Mucosa of stomach (tissue), 1 donor: Measurements from ENCODE around the gene PDCD1LG2.

Experiments
- H3K27me3 ChIP-seq: one replicate; pipeline ENCODE4 v1.7.0; 2013; ENCODE audit warnings: mild to moderate bottlenecking, low read length; ENCODE audit not compliant: control insufficient read depth, insufficient read depth
- H3K36me3 ChIP-seq: one replicate; pipeline ENCODE4 v1.7.0; 2013; ENCODE audit warnings: low read length; ENCODE audit not compliant: control insufficient read depth, insufficient read depth
- H3K4me1 ChIP-seq: one replicate; pipeline ENCODE4 v1.7.0; 2013; ENCODE audit warnings: mild to moderate bottlenecking, low read length; ENCODE audit not compliant: control insufficient read depth, insufficient read depth
- H3K4me3 ChIP-seq: one replicate; pipeline ENCODE4 v1.7.0; 2013; ENCODE audit warnings: low read length
- H3K9ac ChIP-seq: one replicate; pipeline ENCODE4 v1.7.0; 2013; ENCODE audit warnings: mild to moderate bottlenecking, low read length, moderate library complexity
- H3K9me3 ChIP-seq: one replicate; pipeline ENCODE4 v1.7.0; 2013; ENCODE audit warnings: mild to moderate bottlenecking, low read length, moderate library complexity; ENCODE audit not compliant: control insufficient read depth
- donor health status: Pancreatic carcinoma.

Gene PDCD1LG2

DNA sequence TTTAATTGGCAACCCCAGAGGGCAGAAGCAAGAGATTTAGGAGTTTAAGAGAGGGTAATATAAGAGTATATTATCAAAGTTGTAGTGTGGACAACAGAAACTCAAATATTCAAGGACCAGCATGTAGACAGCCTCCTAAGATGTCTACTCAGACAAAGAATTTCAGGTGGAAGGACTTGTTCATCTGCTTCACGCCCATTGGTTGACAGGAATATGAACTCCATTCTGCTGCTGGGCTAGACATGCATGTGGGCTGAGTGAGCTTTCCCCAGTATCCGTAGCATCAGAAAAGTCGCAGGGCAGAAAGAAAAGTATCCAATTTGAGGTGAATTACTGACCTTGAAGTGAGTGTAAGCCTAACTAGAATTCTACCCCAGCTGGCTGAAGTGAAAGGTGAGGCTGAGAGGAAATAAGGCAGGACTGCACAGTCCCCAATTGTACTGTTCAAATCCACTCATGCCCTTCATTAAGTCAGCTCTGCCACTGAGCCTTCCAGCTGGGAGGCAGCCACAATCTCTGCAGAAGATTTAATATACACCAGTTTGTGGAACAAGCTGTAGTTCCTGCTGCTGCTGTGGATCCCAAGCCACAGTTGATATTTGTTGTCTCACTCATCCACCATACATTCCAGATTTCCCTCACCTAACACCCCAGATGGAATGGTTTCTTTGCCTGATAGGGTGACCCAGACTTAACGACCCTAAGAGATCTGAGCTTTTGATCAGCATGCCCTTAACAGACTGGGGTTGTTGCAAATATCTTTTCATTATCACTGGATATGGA lies 41.2 kb downstream of the PDCD1LG2 start:
- Histone ChIP-seq H3K9ac (no peak overlapping the region), H3K4me1 (no peaks in the 10 kb centered on the region), H3K27me3 (no peaks in the 10 kb centered on the region), H3K4me3 (no peak overlapping the region), H3K36me3 (no peaks in the 10 kb centered on the region), H3K9me3 (no peaks in the 10 kb centered on the region)

DNA sequence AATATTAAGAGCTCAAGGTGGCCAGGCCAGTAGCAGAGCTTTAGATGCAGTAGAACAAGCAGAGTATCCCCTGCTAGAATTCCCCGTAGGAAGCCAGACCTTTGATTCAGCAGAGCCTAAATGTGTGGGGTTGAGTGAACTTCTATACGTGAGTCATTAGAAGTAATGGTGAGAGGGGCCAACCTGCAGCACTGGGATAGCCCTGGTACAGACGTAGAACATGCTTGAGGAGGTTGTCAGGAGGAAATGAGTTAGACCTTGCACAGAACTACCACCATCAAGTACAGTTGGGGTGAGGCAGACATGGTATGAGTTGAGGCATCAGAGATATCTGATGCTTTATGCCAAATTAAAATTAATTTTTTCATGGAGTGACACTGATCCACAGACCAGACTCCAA lies 42.0 kb downstream of the PDCD1LG2 start:
- H3K4me3 ChIP-seq = no peak overlapping the region
- no peaks in the 10 kb centered on the region for H3K27me3 ChIP-seq
- H3K36me3 ChIP-seq = no peaks in the 10 kb centered on the region
- peaks cover under 1% of the 10 kb centered on the region for H3K4me1 ChIP-seq
- no peak overlapping the region for H3K9ac ChIP-seq
- H3K9me3 ChIP-seq = no peaks in the 10 kb centered on the region

- Histone ChIP-seq H3K9me3 (no peaks in the 10 kb centered on the region), H3K9ac (no peak overlapping the region), H3K4me1 (peaks cover 4% of the 10 kb centered on the region), H3K4me3 (no peak overlapping the region), H3K36me3 (no peaks in the 10 kb centered on the region), H3K27me3 (no peaks in the 10 kb centered on the region)
These were observed 42.9 kb downstream of the PDCD1LG2 start for GRCh38 chr9:5553211-5553610.

DNA sequence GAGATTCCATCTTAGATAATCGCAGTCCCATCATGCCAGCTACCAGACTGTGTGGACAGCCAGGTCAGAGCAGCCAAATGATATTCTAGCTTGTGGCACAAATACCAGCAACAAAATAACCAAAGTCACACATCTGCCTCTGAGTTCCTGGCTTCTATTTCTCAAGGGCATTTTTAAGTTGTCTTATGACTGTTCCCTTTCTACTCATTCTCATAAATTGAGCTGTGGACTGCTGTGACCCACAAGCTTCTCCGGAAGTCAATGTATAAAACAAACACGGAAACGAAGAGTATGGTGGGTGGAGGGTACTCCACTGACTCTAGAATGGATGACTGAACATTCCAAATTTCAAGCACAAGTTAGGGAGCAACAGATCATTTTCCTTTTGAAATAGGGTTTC lies 43.9 kb downstream of the PDCD1LG2 start:
- Histone ChIP-seq H3K4me3 (no peak overlapping the region), H3K36me3 (no peaks in the 10 kb centered on the region), H3K9me3 (no peaks in the 10 kb centered on the region), H3K4me1 (peaks cover 4% of the 10 kb centered on the region), H3K9ac (no peak overlapping the region), H3K27me3 (no peaks in the 10 kb centered on the region)

GRCh38 chr9:5556101-5556705 lies 45.9 kb downstream of the PDCD1LG2 start:
- peaks cover 4% of the 10 kb centered on the region for H3K4me1 ChIP-seq
- no peaks in the 10 kb centered on the region for H3K27me3 ChIP-seq
- H3K36me3 ChIP-seq = no peaks in the 10 kb centered on the region
- H3K4me3 ChIP-seq = no peak overlapping the region
- no peak overlapping the region for H3K9ac ChIP-seq
- H3K9me3 ChIP-seq = no peaks in the 10 kb centered on the region

GRCh38 chr9:5557606-5558587 lies 47.6 kb downstream of the PDCD1LG2 start:
- no peaks in the 10 kb centered on the region for H3K9me3 ChIP-seq
- peaks cover 4% of the 10 kb centered on the region for H3K4me1 ChIP-seq
- H3K9ac ChIP-seq = no peak overlapping the region
- H3K36me3 ChIP-seq = no peaks in the 10 kb centered on the region
- H3K27me3 ChIP-seq = no peaks in the 10 kb centered on the region
- H3K4me3 ChIP-seq = no peak overlapping the region

DNA sequence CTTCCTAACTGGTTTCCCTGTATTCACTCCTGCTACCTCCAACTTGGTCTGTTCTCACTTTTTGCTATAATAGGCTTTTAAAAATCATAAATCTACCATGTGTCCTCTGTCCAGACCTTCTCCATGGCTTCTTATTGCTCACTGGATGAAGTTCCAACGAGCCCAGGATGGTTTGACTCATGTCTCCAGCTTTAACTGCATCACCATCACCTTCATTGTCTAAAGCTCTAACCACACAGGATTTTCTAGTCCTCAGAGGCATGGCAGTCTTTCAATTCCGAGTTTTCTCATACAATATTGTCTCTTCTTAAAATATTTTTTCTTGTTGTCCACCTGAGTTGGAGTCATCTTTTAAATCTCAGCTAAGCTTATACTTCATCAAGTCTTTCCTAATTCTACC lies 49.3 kb downstream of the PDCD1LG2 start:
- H3K27me3 ChIP-seq = no peaks in the 10 kb centered on the region
- no peaks in the 10 kb centered on the region for H3K36me3 ChIP-seq
- peaks cover 4% of the 10 kb centered on the region for H3K4me1 ChIP-seq
- H3K9ac ChIP-seq = no peak overlapping the region
- H3K4me3 ChIP-seq = no peak overlapping the region
- H3K9me3 ChIP-seq = no peaks in the 10 kb centered on the region

DNA sequence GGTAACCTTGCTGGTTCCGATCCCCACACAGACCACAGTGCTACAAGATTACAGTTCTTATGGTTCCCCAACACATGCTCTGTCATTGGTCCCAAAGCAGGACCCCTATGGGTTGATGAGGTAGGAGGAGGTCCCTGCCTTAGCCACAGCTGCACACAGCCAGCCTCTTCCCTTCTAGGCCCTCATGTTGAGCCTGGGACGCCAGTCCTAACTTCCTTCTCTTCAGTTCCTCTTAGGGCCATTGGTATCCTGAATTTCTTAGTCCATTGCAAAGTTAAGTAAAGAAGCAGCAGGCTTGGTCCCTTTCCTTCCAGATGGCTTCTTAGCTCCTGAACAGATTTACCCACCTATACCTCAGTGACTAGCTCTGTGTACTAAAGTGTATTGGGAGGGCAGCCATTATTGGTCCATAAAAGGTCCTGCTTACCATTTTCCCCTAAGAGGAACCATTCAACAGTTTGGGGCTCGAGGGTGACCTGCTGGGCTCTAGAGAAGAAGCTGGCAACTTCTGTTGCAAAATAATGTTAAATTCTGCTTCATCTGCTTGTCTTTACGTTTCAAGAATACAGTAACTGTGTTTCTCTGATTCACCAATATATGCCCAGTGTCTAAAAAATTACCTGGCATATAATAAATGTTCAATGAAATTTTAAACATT lies 50.2 kb downstream of the PDCD1LG2 start:
- Histone ChIP-seq H3K27me3 (no peaks in the 10 kb centered on the region), H3K4me3 (no peak overlapping the region), H3K4me1 (peaks cover 4% of the 10 kb centered on the region), H3K9ac (no peak overlapping the region), H3K36me3 (no peaks in the 10 kb centered on the region), H3K9me3 (no peaks in the 10 kb centered on the region)

GRCh38 chr9:5561828-5562488 lies 51.6 kb downstream of the PDCD1LG2 start:
- Histone ChIP-seq H3K9ac (no peak overlapping the region), H3K36me3 (no peaks in the 10 kb centered on the region), H3K4me3 (no peak overlapping the region), H3K4me1 (peaks cover 4% of the 10 kb centered on the region), H3K9me3 (no peaks in the 10 kb centered on the region), H3K27me3 (no peaks in the 10 kb centered on the region)

DNA sequence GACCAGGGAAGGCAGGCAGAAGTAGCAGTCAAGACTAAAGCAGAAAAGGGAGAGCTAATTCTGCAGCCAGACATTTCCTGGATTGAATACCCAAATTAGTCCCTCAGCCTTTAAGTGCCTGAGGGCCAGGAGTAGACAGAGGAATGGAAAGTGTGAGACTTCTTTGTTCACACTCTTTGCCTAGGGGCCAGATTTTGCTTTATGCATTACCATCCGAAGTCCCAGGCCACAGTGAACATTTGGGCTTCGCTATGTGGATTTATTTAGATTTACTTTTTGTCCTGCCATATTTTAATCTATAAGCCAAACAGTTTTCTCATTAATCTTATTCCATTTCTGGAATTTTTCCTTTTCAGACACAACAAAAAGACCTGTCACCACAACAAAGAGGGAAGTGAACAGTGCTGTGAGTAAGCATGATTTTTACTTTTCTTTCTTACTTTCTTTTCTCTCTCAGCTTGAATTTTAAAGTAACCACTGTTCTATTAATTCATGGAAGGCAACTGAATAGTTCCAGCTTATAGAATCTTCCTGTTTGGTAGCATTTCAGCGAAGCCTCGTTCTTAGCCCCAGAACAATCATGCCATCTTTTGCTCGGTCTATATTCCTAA lies 52.6 kb downstream of the PDCD1LG2 start:
- H3K4me1 ChIP-seq = no peaks in the 10 kb centered on the region
- H3K27me3 ChIP-seq = no peaks in the 10 kb centered on the region

DNA sequence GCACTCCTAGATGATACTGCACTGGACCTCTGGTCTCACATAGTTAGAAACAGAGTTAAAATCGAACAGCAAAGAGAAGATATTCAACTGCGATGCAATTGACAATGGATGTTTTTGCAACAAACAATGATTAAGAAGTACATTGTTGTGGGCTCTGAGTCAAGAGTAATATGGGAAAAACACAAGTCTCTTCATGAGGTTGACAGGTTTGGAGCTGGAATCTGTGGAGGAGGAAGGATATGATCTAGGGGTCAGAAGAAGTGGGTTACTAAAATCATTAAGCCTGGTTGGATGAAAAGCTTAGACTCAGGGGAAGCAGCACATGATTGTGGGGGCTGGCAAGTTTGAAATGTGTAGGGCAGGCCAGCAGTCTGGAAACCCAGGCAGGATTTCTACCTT lies 53.1 kb downstream of the PDCD1LG2 start:
- H3K27me3 ChIP-seq = no peaks in the 10 kb centered on the region
- H3K36me3 ChIP-seq = no peaks in the 10 kb centered on the region
- no peak overlapping the region for H3K4me3 ChIP-seq
- no peaks in the 10 kb centered on the region for H3K4me1 ChIP-seq
- H3K9ac ChIP-seq = no peak overlapping the region
- H3K9me3 ChIP-seq = no peaks in the 10 kb centered on the region

More for the DNA sequence above, 52.6 kb downstream of the PDCD1LG2 start:
- no peak overlapping the region for H3K4me3 ChIP-seq
- no peak overlapping the region for H3K9ac ChIP-seq
- H3K36me3 ChIP-seq = no peaks in the 10 kb centered on the region
- H3K9me3 ChIP-seq = no peaks in the 10 kb centered on the region
